MCF 10A (cell line): ENCODE data around the gene GABRG3. TPM values are rescaled to one million over a fixed set of nuclear protein-coding genes. Genes with fewer than 3 reads are reported as not detected.

Experiments
- BruUV-seq: library from RNA; stranded (reverse); fragments of 400-500 nt; replicated peaks from 2 replicates; lab custom pipeline; 2021; lab: Mats Ljungman, UMichigan
- CTCF ChIA-PET: fragments of 300-600 bp; sonication (Branson Sonifier 250); formaldehyde crosslinking; extraction: SDS; loops from one replicate; lab custom pipeline; 2021; ENCODE audit warnings: antibody characterized with exemption, inconsistent platforms; lab: Yijun Ruan, JAX
- POLR2A ChIA-PET: fragments of 300-600, 350-650 bp; sonication (Branson Sonifier 250); formaldehyde crosslinking; extraction: SDS; loops from one replicate; lab custom pipeline; 2020; ENCODE audit warnings: antibody characterized with exemption, inconsistent platforms; lab: Yijun Ruan, JAX
- DNase-seq: peaks from one replicate; pipeline ENCODE4 v3.0.0-alpha.2; 2018; ENCODE audit not compliant: unreplicated experiment
- H3K27ac Mint-ChIP-seq: one replicate; pipeline ENCODE4 v1.8.0; 2022; ENCODE audit warnings: mild to moderate bottlenecking, low read depth, mixed read lengths; ENCODE audit not compliant: unreplicated experiment
- H3K27me3 Mint-ChIP-seq: one replicate; pipeline ENCODE4 v1.8.0; 2022; ENCODE audit warnings: mixed read lengths; ENCODE audit not compliant: insufficient read depth, unreplicated experiment
- H3K36me3 Mint-ChIP-seq: one replicate; pipeline ENCODE4 v1.8.0; 2022; ENCODE audit warnings: mild to moderate bottlenecking, moderate library complexity, mixed read lengths; ENCODE audit not compliant: insufficient read depth, unreplicated experiment
- H3K4me1 Mint-ChIP-seq: one replicate; pipeline ENCODE4 v1.8.0; 2022; ENCODE audit warnings: mixed read lengths; ENCODE audit not compliant: insufficient read depth, unreplicated experiment
- H3K4me3 Mint-ChIP-seq: one replicate; pipeline ENCODE4 v1.8.0; 2022; ENCODE audit warnings: mild to moderate bottlenecking, moderate library complexity, mixed read lengths; ENCODE audit not compliant: unreplicated experiment
- H3K9me3 Mint-ChIP-seq: one replicate; pipeline ENCODE4 v1.8.0; 2022; ENCODE audit warnings: mixed read lengths; ENCODE audit not compliant: unreplicated experiment
- intact Hi-C: fragments of 100-400 bp; cut with micrococcal nuclease; formaldehyde crosslinking; loops from 2 replicates; pipeline ENCODE4 v1.14.1; 2022
- total RNA-seq: library from RNA; stranded (reverse); gene quantifications from 2 replicates; pipeline ENCODE4 v1.2.3, GENCODE V29; 2022
- TF ChIP-seq, protein P1 (sequence below): fragments of 200-600 bp; IDR thresholded peaks from one replicate; pipeline ENCODE4 v1.8.0; 2022; ENCODE audit warnings: antibody characterized with exemption, mild to moderate bottlenecking; ENCODE audit not compliant: unreplicated experiment

Gene GABRG3
- total RNA-seq, 1 experiment from 2014 or later, result not detected

DNA sequence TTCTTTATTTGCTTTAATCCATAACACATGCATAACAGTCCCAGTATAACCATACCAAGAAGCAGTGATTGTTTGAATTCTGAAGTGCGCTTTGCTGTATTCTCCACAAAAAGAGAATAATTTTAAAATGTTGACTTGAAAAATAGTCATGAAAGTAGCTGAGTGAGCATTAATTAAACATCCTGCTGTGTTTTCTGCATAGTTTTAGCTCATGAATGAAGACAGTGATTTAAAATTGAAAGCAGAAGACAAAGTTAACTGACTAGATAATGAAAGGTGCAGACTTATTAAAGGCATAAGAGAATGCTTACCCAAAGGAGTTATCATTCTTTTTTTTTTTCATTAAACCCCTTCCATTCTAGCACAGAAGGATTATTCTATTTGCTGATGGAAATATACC is 143.5 kb downstream of the GABRG3 start:
- H3K27ac Mint-ChIP-seq, result no peak overlapping the region
- ChIA-PET POLR2A (no interaction called here), CTCF (no interaction called here)
- no peaks in the 10 kb centered on the region for H3K27me3 Mint-ChIP-seq
- H3K9me3 Mint-ChIP-seq, result peaks cover 63% of the 10 kb centered on the region
- intact Hi-C loops, result no loop called here
- BruUV-seq, result no TSS peak
- no peaks in the 10 kb centered on the region for H3K4me1 Mint-ChIP-seq
- TF ChIP-seq, protein P1, sequence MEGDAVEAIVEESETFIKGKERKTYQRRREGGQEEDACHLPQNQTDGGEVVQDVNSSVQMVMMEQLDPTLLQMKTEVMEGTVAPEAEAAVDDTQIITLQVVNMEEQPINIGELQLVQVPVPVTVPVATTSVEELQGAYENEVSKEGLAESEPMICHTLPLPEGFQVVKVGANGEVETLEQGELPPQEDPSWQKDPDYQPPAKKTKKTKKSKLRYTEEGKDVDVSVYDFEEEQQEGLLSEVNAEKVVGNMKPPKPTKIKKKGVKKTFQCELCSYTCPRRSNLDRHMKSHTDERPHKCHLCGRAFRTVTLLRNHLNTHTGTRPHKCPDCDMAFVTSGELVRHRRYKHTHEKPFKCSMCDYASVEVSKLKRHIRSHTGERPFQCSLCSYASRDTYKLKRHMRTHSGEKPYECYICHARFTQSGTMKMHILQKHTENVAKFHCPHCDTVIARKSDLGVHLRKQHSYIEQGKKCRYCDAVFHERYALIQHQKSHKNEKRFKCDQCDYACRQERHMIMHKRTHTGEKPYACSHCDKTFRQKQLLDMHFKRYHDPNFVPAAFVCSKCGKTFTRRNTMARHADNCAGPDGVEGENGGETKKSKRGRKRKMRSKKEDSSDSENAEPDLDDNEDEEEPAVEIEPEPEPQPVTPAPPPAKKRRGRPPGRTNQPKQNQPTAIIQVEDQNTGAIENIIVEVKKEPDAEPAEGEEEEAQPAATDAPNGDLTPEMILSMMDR, result no peak
- H3K4me3 Mint-ChIP-seq, result no peak overlapping the region
- no peak for DNase-seq
- H3K36me3 Mint-ChIP-seq, result no peaks in the 10 kb centered on the region

DNA sequence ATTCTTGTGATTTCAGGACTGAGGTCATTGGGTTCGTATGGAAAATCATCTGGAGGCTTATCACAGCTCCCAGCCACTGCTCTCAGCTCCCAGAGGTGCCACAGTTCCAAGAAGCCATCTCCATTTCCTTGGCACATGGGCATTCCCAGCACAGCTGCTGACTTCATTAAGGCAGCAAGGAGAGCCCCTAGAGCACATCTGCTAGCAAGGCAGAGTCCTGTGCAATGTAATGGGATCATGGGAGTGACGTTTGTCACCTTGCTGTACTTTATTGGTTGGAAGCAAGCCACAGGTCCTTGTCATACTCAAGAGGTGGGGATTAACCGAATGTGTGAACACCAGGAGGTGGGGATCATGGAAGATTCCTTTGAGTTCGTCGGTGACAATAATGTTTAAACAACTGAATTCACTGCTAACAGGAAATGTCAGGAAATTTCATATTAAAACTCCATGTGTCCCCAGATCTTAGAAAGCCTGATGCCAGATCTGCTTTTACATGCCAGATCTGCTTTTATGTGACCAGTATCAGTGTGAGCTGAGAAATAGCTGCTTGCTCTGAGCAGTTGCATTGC is 148.8 kb downstream of the GABRG3 start:
- Mint-ChIP-seq H3K27ac (no peak overlapping the region), H3K27me3 (no peaks in the 10 kb centered on the region), H3K9me3 (peaks cover 69% of the 10 kb centered on the region), H3K4me1 (no peaks in the 10 kb centered on the region), H3K36me3 (no peaks in the 10 kb centered on the region), H3K4me3 (no peak overlapping the region)
- CTCF ChIA-PET, result no interaction called here
- no peak for DNase-seq
- POLR2A ChIA-PET, result no interaction called here
- TF ChIP-seq, protein P1, result no peak
- intact Hi-C loops, result no loop called here
- no TSS peak for BruUV-seq

DNA sequence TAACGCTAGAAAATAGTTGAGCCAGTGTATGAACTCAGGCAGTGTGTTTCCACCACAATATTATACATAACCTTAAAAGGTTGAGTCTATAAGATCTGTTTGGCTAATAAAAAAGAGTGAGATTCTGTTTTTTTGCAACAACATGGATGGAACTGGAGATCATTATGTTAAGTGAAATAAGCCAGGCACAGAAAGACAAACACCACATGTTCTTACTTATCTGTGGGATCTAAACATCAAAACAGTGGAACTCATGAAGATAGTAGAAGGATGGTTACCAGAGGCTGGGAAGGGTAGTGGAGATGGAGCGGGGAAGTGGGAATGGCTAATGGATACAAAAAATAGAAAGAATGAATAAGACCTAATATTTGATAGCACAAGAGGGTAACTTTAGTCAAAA is 150.7 kb downstream of the GABRG3 start:
- Mint-ChIP-seq H3K36me3 (no peaks in the 10 kb centered on the region), H3K27ac (no peak overlapping the region), H3K9me3 (peaks cover 87% of the 10 kb centered on the region), H3K4me3 (no peak overlapping the region), H3K4me1 (no peaks in the 10 kb centered on the region), H3K27me3 (no peaks in the 10 kb centered on the region)
- TF ChIP-seq, protein P1, result no peak
- intact Hi-C loops, result no loop called here
- no peak for DNase-seq
- CTCF ChIA-PET, result no interaction called here
- POLR2A ChIA-PET, result no interaction called here
- BruUV-seq, result no TSS peak

DNA sequence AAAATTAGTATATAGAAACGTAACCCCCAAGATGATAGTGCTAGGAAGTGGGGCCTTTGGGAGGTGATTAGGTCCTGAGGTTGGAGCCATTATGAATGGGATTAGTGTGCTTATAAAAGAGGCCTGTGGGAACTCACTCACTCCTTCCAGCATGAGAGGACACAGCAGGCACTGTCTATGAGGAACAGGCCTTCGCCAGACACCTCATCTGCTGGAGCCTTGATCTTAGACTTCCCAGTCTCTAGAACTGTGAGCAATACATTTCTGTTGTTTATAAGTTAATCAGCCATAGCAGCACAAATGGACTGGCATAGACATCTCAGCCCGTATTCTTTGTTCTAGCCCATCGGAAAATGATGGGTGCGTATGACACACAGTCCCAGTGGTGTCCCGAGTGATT is 152.3 kb downstream of the GABRG3 start:
- DNase-seq, result no peak
- intact Hi-C loops, result no loop called here
- ChIA-PET CTCF (no interaction called here), POLR2A (no interaction called here)
- Mint-ChIP-seq H3K27me3 (no peaks in the 10 kb centered on the region), H3K9me3 (peaks cover 82% of the 10 kb centered on the region), H3K4me1 (no peaks in the 10 kb centered on the region), H3K4me3 (no peak overlapping the region), H3K27ac (no peak overlapping the region), H3K36me3 (no peaks in the 10 kb centered on the region)
- TF ChIP-seq, protein P1, result no peak
- BruUV-seq, result no TSS peak
